T-cell (primary cell): Measurements from ENCODE around the gene PTTG1IP. TPM values are rescaled to one million over a fixed set of nuclear protein-coding genes. Genes with fewer than 3 reads are reported as not detected.
A peak's percentile ranks its signal among the peaks of the same experiment; 100 is the strongest.

Experiments
- ATAC-seq, 4 experiments: fragments of 200-7000 bp in 3 of 4; fragments of 150-1000 bp in 1 of 4; cut with Tn5 transposase; replicated peaks in 1 of 4; 1 replicate in 3 of 4; 2 replicates in 1 of 4; pipeline ENCODE4 v1.10.0; 2021; ENCODE audit warnings: moderate library complexity in 3 of 4, mild to moderate bottlenecking in 2 of 4, moderate number of reproducible peaks in 1 of 4
- CTCF ChIA-PET, 2 donors: fragments of 300-600 bp; sonication (Branson Sonifier 250); formaldehyde crosslinking; loops; one replicate each; lab custom pipeline; 2022; ENCODE audit warnings: antibody characterized with exemption in 2 of 2; lab: Charles Lee
- POLR2A ChIA-PET, 2 donors: fragments of 300-600 bp; sonication (Branson Sonifier 250); formaldehyde crosslinking; loops; one replicate each; lab custom pipeline; 2022; ENCODE audit warnings: antibody characterized with exemption in 2 of 2; lab: Charles Lee
- DNase-seq, 35 experiments: peaks; one replicate each; pipeline versions ENCODE4 v3.0.0 to v3.0.0-alpha.2; 2013 to 2023
- H3K27ac ChIP-seq: one replicate; pipeline ENCODE4 v1.5.1; 2013; ENCODE audit warnings: low read length
- H3K27me3 ChIP-seq, 2 experiments: replicated peaks in 1 of 2; 1 replicate in 1 of 2; 2 replicates in 1 of 2; pipeline versions ENCODE4 v1.6.1 to v1.7.0; 2013; ENCODE audit warnings: low read length in 1 of 2, mixed read lengths in 1 of 2; ENCODE audit not compliant: control insufficient read depth in 2 of 2, insufficient read depth in 2 of 2; ENCODE audit errors: extremely low read depth in 1 of 2
- H3K36me3 ChIP-seq, 2 donors: 1 replicate in 1 of 2; 2 replicates in 1 of 2; pipeline versions ENCODE4 v1.6.1 to v1.7.0; 2013; ENCODE audit warnings: low read length in 1 of 2; ENCODE audit not compliant: control insufficient read depth in 2 of 2, insufficient read depth in 1 of 2; ENCODE audit errors: extremely low read depth in 1 of 2
- H3K4me1 ChIP-seq, 2 experiments: 1 replicate in 1 of 2; 2 replicates in 1 of 2; pipeline versions ENCODE4 v1.6.1 to v1.7.0; 2013; ENCODE audit warnings: low read length in 2 of 2, mixed read lengths in 1 of 2; ENCODE audit not compliant: insufficient read depth in 2 of 2, control insufficient read depth in 1 of 2; ENCODE audit errors: extremely low read depth in 1 of 2
- H3K4me3 ChIP-seq, 2 donors: 1 replicate in 1 of 2; 2 replicates in 1 of 2; pipeline versions ENCODE4 v1.5.1 to v1.7.0; 2013; ENCODE audit warnings: mild to moderate bottlenecking in 2 of 2, low read length in 1 of 2, moderate library complexity in 1 of 2; ENCODE audit not compliant: control insufficient read depth in 1 of 2; ENCODE audit errors: extremely low read depth in 1 of 2
- H3K9me3 ChIP-seq: 2 replicates; pipeline ENCODE4 v1.7.0; 2013
- H3K27ac Mint-ChIP-seq, 2 donors: one replicate each; pipeline ENCODE4 v1.8.0; 2020 to 2021; ENCODE audit warnings: mild to moderate bottlenecking in 2 of 2, mixed read lengths in 2 of 2
- H3K27me3 Mint-ChIP-seq, 2 donors: one replicate each; pipeline ENCODE4 v1.8.0; 2021 to 2022; ENCODE audit warnings: mixed read lengths in 2 of 2
- H3K36me3 Mint-ChIP-seq: one replicate; pipeline ENCODE4 v1.8.0; 2021; ENCODE audit warnings: mixed read lengths
- H3K4me1 Mint-ChIP-seq, 3 donors: one replicate each; pipeline ENCODE4 v1.8.0; 2020 to 2022; ENCODE audit warnings: mixed read lengths in 3 of 3, mild to moderate bottlenecking in 1 of 3
- H3K4me3 Mint-ChIP-seq, 3 donors: one replicate each; pipeline ENCODE4 v1.8.0; 2020 to 2022; ENCODE audit warnings: mild to moderate bottlenecking in 3 of 3, mixed read lengths in 3 of 3, moderate library complexity in 3 of 3
- H3K9me3 Mint-ChIP-seq, 3 donors: one replicate each; pipeline ENCODE4 v1.8.0; 2020 to 2022; ENCODE audit warnings: mixed read lengths in 3 of 3
- WGBS: methylation state at CpG from one replicate; pipeline ENCODE4 v1.1.5; 2013; ENCODE audit warnings: missing lambda C conversion rate; ENCODE audit not compliant: insufficient coverage; 5-methylcytosine and 5-hydroxymethylcytosine counted together
- total RNA-seq, 35 experiments: library from RNA in 6 of 35; stranded (reverse) in 6 of 35; fragments of 120-200 nt in 1 of 35; gene quantifications; one replicate each; pipeline versions ENCODE4 v1.2.1 to v1.2.4 and lab custom pipeline; 2013 to 2026

The PTTG1IP gene
- total RNA-seq, 5 donors from 2014 or later (not counting 1 experiment from before 2014, with no cell fraction given): 73.4 to 91.1 (median 90.2) TPM

- no peak overlapping the region for H3K4me3 ChIP-seq
- H3K27ac Mint-ChIP-seq: peak overlapping the region in 1 of 2 donors; percentile 78
These were observed 21.3 kb upstream of the PTTG1IP start for GRCh38 chr21:44894687-44895302.

DNA sequence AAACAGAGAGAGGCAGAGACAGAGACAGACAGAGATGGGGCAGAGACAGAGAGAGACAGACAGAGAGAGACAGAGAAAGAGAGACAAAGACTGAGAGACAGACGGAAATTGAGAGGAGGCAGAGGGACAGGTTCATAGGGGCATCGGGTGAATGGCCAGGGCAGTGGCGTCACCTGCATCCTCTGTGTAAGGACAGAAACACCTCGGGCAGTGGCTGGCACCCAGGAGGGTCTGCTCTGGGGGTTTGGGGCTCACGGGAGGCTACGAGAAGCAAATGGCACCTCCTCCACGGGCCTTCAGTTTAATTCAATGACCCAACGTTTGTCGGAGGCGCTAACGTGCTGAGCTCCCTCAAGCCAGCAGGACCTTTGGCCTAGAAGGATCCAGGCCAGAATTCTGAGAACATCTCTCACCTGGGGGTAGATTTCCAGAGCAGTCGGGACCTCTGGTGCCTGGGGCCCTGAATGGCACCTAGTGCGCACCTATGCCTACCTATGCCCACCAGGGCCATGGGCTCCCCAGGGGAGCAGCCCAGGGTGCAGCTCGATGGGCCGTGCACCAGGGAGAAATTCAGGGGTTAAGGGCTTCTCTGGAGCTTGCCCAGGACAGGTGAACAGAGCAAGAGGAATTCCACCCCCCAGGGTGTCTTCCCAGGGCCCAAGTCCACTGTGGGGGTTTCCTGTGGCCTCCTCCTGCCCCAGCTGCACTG is 20.6 kb upstream of the PTTG1IP start:
- POLR2A ChIA-PET: interaction anchor here (0.6 to 1.0 kb wide), 2 partner anchors 31 to 33 kb away, joined by 5 read pairs; no protein-coding TSS in a partner anchor
- no peak overlapping the region for H3K4me3 ChIP-seq
- peaks cover 40 to 88% of the 10 kb centered on the region in 2 donors for H3K36me3 ChIP-seq
- Mint-ChIP-seq H3K27ac (peak overlapping the region; percentile 73 to 84), H3K27me3 (no peaks in the 10 kb centered on the region), H3K4me1 (peaks cover 14 to 24% (median 21%) of the 10 kb centered on the region in 3 donors), H3K9me3 (no peaks in the 10 kb centered on the region), H3K4me3 (no peak overlapping the region), H3K36me3 (peaks cover 33% of the 10 kb centered on the region)
- H3K4me1 ChIP-seq: peaks cover 3 to 58% of the 10 kb centered on the region in 2 experiments
- WGBS: 90% methylated on average over 12 of the region's 15 CpGs
- CTCF ChIA-PET: interaction anchor here (0.9 to 2.4 kb wide), 3 partner anchors 21 to 38 kb away, joined by 3 to 15 read pairs (median 8); partner anchors contain the start of gene PTTG1IP (in 1 of the 2)
- no peaks in the 10 kb centered on the region for H3K27me3 ChIP-seq
- DNase-seq (no peak), ATAC-seq (no peak)
- H3K9me3 ChIP-seq: no peaks in the 10 kb centered on the region
- H3K27ac ChIP-seq: no peak overlapping the region

More at GRCh38 chr21:44894687-44895302, 21.3 kb upstream of the PTTG1IP start:
- Mint-ChIP-seq H3K4me1 (peaks cover 14 to 24% (median 21%) of the 10 kb centered on the region in 3 donors), H3K36me3 (peaks cover 30% of the 10 kb centered on the region), H3K4me3 (no peak overlapping the region), H3K9me3 (no peaks in the 10 kb centered on the region), H3K27me3 (no peaks in the 10 kb centered on the region)
- peaks cover 3 to 57% of the 10 kb centered on the region in 2 experiments for H3K4me1 ChIP-seq
- ChIA-PET POLR2A (interaction anchor here (0.5 to 1.0 kb wide), 3 partner anchors 30 to 413 kb away, joined by 3 to 5 read pairs (median 5); no protein-coding TSS in a partner anchor), CTCF (interaction anchor here in 1 of 2 donors (0.9 kb wide), 1 partner anchor 21 kb away, joined by 8 read pairs; the partner anchor contains the start of gene PTTG1IP)
- DNase-seq: no peak
- H3K36me3 ChIP-seq: peaks cover 36 to 88% of the 10 kb centered on the region in 2 donors
- 90% methylated on average over 15 of the region's 19 CpGs for WGBS
- no peaks in the 10 kb centered on the region for H3K27me3 ChIP-seq
- no peak for ATAC-seq
- H3K27ac ChIP-seq: no peak overlapping the region
- H3K9me3 ChIP-seq: no peaks in the 10 kb centered on the region

DNA sequence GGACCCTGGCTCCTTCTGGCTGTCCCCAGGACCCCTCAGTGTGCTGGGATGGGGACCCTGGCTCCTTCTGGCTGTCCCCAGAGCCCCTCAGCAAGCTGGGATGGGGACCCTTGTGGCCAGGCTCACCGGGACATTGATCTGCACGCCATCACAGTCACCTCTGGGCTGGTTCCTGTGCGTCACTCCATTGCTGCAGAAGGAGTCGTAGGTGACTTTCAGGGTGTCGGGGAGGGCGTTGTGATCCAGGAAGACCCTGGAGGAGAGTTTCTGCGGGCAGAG is 19.7 kb upstream of the PTTG1IP start:
- no peak overlapping the region for H3K4me3 Mint-ChIP-seq
- peak overlapping the region in 1 of 2 donors; percentile 73 for H3K27ac Mint-ChIP-seq
- Histone ChIP-seq H3K27me3 (no peaks in the 10 kb centered on the region), H3K4me3 (no peak overlapping the region), H3K4me1 (peaks cover 3 to 56% of the 10 kb centered on the region in 2 experiments), H3K9me3 (no peaks in the 10 kb centered on the region), H3K27ac (peak overlapping the region; percentile 14), H3K36me3 (peaks cover 40 to 88% of the 10 kb centered on the region in 2 donors)
- no peaks in the 10 kb centered on the region for H3K27me3 Mint-ChIP-seq
- H3K4me1 Mint-ChIP-seq: peaks cover 9 to 21% (median 20%) of the 10 kb centered on the region in 3 donors
- POLR2A ChIA-PET: no interaction called here
- CTCF ChIA-PET: interaction anchor here (1.0 to 2.4 kb wide), 3 partner anchors 36 to 39 kb away, joined by 3 to 15 read pairs (median 5); no protein-coding TSS in a partner anchor
- H3K9me3 Mint-ChIP-seq: no peaks in the 10 kb centered on the region
- no peak for DNase-seq
- peak in 1 of 4 experiments; percentile 8 for ATAC-seq
- WGBS: 81% methylated on average over 3 of the region's 7 CpGs
- peaks cover 28% of the 10 kb centered on the region for H3K36me3 Mint-ChIP-seq

DNA sequence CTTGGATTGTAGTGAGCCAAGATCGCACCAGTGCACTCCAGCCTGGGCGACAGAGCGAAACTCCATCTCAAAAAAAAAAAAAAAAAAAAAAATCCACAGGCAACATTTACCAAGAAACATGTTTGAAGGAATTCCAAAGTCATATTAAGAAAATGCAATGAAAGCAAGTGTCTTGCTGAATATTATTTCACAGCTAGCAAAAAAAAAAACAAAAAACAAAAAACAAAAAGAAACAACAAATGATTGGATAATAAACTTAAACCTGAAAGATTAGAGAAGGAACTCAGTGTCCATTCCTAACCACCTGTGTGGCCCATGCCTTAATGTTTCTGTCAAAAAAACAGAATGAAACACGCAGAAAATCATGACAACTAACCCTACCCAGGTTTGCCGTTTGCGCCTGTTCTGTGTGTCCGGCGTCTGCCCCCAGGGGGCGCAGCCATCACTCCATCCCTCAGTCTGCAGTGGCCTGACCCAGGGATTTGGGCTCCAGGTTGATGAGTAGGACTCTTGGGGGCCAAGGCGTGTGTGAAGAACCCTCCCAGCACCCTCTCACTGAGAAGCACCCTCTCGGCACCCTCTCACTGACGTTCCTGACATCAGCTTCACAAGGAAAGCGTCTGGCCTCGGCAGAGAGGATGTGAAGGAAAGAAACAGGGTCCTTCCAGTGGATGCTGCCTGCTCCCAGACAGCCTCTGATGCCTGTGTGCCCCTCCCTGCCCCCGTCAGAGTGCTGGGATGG is 19.2 kb upstream of the PTTG1IP start:
- POLR2A ChIA-PET: interaction anchor here in 1 of 2 donors (0.5 kb wide), 1 partner anchor 35 kb away, joined by 4 read pairs; no protein-coding TSS in a partner anchor
- Histone ChIP-seq H3K4me3 (no peak overlapping the region), H3K4me1 (peaks cover 3 to 51% of the 10 kb centered on the region in 2 experiments), H3K27me3 (no peaks in the 10 kb centered on the region), H3K9me3 (no peaks in the 10 kb centered on the region), H3K36me3 (peaks cover 41 to 88% of the 10 kb centered on the region in 2 donors), H3K27ac (peak overlapping the region; percentile 14)
- Mint-ChIP-seq H3K4me1 (peaks cover 9 to 21% (median 18%) of the 10 kb centered on the region in 3 donors), H3K4me3 (no peak overlapping the region), H3K9me3 (no peaks in the 10 kb centered on the region), H3K36me3 (peaks cover 24% of the 10 kb centered on the region), H3K27ac (peak overlapping the region; percentile 77 to 80), H3K27me3 (no peaks in the 10 kb centered on the region)
- WGBS: 18% methylated on average over 5 of the region's 15 CpGs
- CTCF ChIA-PET: interaction anchor here (0.6 to 2.4 kb wide), 10 partner anchors 8 to 246 kb away, joined by 3 to 15 read pairs (median 4); no protein-coding TSS in a partner anchor
- ATAC-seq: peak; percentile 76 to 89 (median 82)
- peak; percentile 40 to 87 (median 70) for DNase-seq

- Histone ChIP-seq H3K4me1 (peaks cover 3 to 53% of the 10 kb centered on the region in 2 experiments), H3K9me3 (no peaks in the 10 kb centered on the region), H3K27ac (no peak overlapping the region), H3K27me3 (no peaks in the 10 kb centered on the region), H3K4me3 (no peak overlapping the region), H3K36me3 (peaks cover 43 to 88% of the 10 kb centered on the region in 2 donors)
- H3K36me3 Mint-ChIP-seq: peaks cover 20% of the 10 kb centered on the region
- ATAC-seq: no peak
- H3K4me1 Mint-ChIP-seq: peaks cover 9 to 21% (median 17%) of the 10 kb centered on the region in 3 donors
- WGBS: 98% methylated on average over 13 of the region's 19 CpGs
- H3K27me3 Mint-ChIP-seq: no peaks in the 10 kb centered on the region
- no peak for DNase-seq
- POLR2A ChIA-PET: interaction anchor here in 1 of 2 donors (0.5 kb wide), 1 partner anchor 35 kb away, joined by 4 read pairs; no protein-coding TSS in a partner anchor
- H3K27ac Mint-ChIP-seq: peak overlapping the region; percentile 77 to 80
- no peak overlapping the region for H3K4me3 Mint-ChIP-seq
- no peaks in the 10 kb centered on the region for H3K9me3 Mint-ChIP-seq
- CTCF ChIA-PET: interaction anchor here (0.6 to 2.4 kb wide), 7 partner anchors 9 to 247 kb away, joined by 3 to 15 read pairs (median 4); no protein-coding TSS in a partner anchor
These were observed 18.6 kb upstream of the PTTG1IP start for GRCh38 chr21:44892095-44892494.
